Adrenal gland (tissue), 12 donors: ENCODE data around the gene ASTN2. TPM values are rescaled to one million over a fixed set of nuclear protein-coding genes. Genes with fewer than 3 reads are reported as not detected.

Experiments used
- DNase-seq, 7 donors: peaks; one replicate each; pipeline ENCODE4 v3.0.0-alpha.2; 2019 to 2020
- H3K27ac ChIP-seq, 5 donors: fragments of 200-600 bp; sonication (generic) in 4 of 5; 1 replicate in 3 of 5; 2 replicates in 2 of 5; pipeline versions ENCODE4 v1.5.1 to v1.8.0; 2016 to 2020; ENCODE audit warnings: mild to moderate bottlenecking in 1 of 5
- H3K27me3 ChIP-seq: fragments of 200-600 bp; 2 replicates; pipeline ENCODE4 v1.8.0; 2021
- H3K36me3 ChIP-seq, 2 donors: fragments of 200-600 bp; replicated peaks in 1 of 2; 1 replicate in 1 of 2; 2 replicates in 1 of 2; pipeline versions ENCODE4 v1.5.1 to v1.8.0; 2018 to 2022
- H3K4me1 ChIP-seq, 2 donors: fragments of 200-600 bp; replicated peaks in 1 of 2; 1 replicate in 1 of 2; 2 replicates in 1 of 2; pipeline versions ENCODE4 v1.5.1 to v1.8.0; 2018 to 2021
- H3K4me3 ChIP-seq, 4 donors: fragments of 200-600 bp; sonication (generic) in 3 of 4; one replicate each; pipeline ENCODE4 v1.5.1; 2016 to 2018
- H3K9me3 ChIP-seq, 3 donors: fragments of 200-600 bp; sonication (generic) in 1 of 3; replicated peaks in 1 of 3; 1 replicate in 2 of 3; 2 replicates in 1 of 3; pipeline versions ENCODE4 v1.5.1 to v1.8.0; 2016 to 2021
- CTCF ChIP-seq, 6 experiments: fragments of 450-650 bp in 4 of 6; fragments of 200-600 bp in 2 of 6; sonication (generic) in 1 of 6; IDR thresholded peaks; 1 replicate in 5 of 6; 2 replicates in 1 of 6; pipeline versions ENCODE4 v1.5.1 to v1.8.0; 2016 to 2021; ENCODE audit warnings: antibody characterized with exemption in 6 of 6, mild to moderate bottlenecking in 2 of 6, moderate library complexity in 1 of 6
- POLR2A ChIP-seq, 2 donors: fragments of 450-650 bp; IDR thresholded peaks; one replicate each; pipeline ENCODE4 v1.6.1; 2017; ENCODE audit warnings: antibody characterized with exemption in 2 of 2, mild to moderate bottlenecking in 2 of 2, moderate library complexity in 1 of 2
- WGBS, 4 donors: extraction: QIAGEN DNeasy Blood & Tissue Kit in 2 of 4; methylation state at CpG; one replicate each; pipeline versions ENCODE4 v1.1.5 to v1.1.7; 2013 to 2017; 5-methylcytosine and 5-hydroxymethylcytosine counted together
- intact Hi-C, 2 donors: fragments of 100-400 bp; cut with DNase I; formaldehyde crosslinking; loops; one replicate each; pipeline versions ENCODE4 v1.14.1 to v1.15.0; 2022 to 2023
- polyA plus RNA-seq, 3 donors: library from polyadenylated mRNA; stranded (reverse); fragments of 200-250 nt in 2 of 3; fragments of 350-450 nt in 1 of 3; fragmentation: Illumina TruSeq in 1 of 3; extraction: RNeasy Lipid Tissue Mini Kit (QIAGEN cat#74804) in 1 of 3; gene quantifications; one replicate each; pipeline ENCODE4 v1.2.3, GENCODE V29; 2013 to 2014
- total RNA-seq, 9 donors: library from RNA; depleted of rRNA in 4 of 9; stranded (reverse); fragments of >200 nt in 4 of 9; fragments of 120-200 nt in 1 of 9; fragmentation: NEBNext Ultra II Directional in 1 of 9; extraction: Animal tissue kit (Norgen Biotek cat#: 25700) in 1 of 9; gene quantifications; one replicate each; pipeline versions ENCODE4 v1.1.0 to v1.2.4, GENCODE V29; 2013 to 2023
- donor health status: healthy with polysubstance abuse.
- donor health status: Bipolar disorder and iron deficiency.
- donor health status: DM: yes; HTN: yes; CAD: no.
- donor health status: DM: no; HTN: no; CAD: no.
- donor health status: DM: no; HTN: no; CAD: no.
- donor health status: DM: yes; HTN: yes; CAD: no.

Gene ASTN2
- total and polyA plus RNA-seq, 12 donors: 2.5 to 15.6 (median 6.8) TPM

GRCh38 chr9:117247266-117247665 lies 167.6 kb downstream of the ASTN2 start:
- H3K4me3 ChIP-seq: no peak overlapping the region
- TF ChIP-seq CTCF (IDR thresholded peaks at IDR 0.05) (peak in 4 of 6 experiments; percentile 5 to 31 (median 22)), POLR2A (IDR thresholded peaks at IDR 0.05) (no peak)
- WGBS, 4 donors: 33 to 48% (median 44%) methylated on average over 1 of the region's 1 CpG
- H3K27ac ChIP-seq: no peak overlapping the region
- H3K36me3 ChIP-seq: no peaks in the 10 kb centered on the region
- intact Hi-C loops: no loop called here
- H3K9me3 ChIP-seq: no peaks in the 10 kb centered on the region
- H3K4me1 ChIP-seq: no peaks in the 10 kb centered on the region
- DNase-seq: no peak
- H3K27me3 ChIP-seq: no peaks in the 10 kb centered on the region

GRCh38 chr9:117245175-117245829 lies 169.6 kb downstream of the ASTN2 start:
- H3K27ac ChIP-seq: no peak overlapping the region
- 59 to 76% (median 62%) methylated on average over 6 to 8 of the region's 8 CpGs for WGBS, 4 donors

GRCh38 chr9:117242082-117242481 lies 172.8 kb downstream of the ASTN2 start:
- no peaks in the 10 kb centered on the region for H3K27me3 ChIP-seq
- TF ChIP-seq POLR2A (IDR thresholded peaks at IDR 0.05) (no peak), CTCF (IDR thresholded peaks at IDR 0.05) (no peak)
- H3K36me3 ChIP-seq: no peaks in the 10 kb centered on the region
- no peak for DNase-seq
- no peak overlapping the region for H3K27ac ChIP-seq
- H3K4me3 ChIP-seq: no peak overlapping the region
- WGBS, 4 donors: 55 to 70% (median 64%) methylated on average over 3 of the region's 3 CpGs
- intact Hi-C loops: no loop called here
- H3K9me3 ChIP-seq: no peaks in the 10 kb centered on the region
- no peaks in the 10 kb centered on the region for H3K4me1 ChIP-seq

More at GRCh38 chr9:117245175-117245829, 169.6 kb downstream of the ASTN2 start:
- H3K9me3 ChIP-seq: no peaks in the 10 kb centered on the region
- no peak overlapping the region for H3K4me3 ChIP-seq
- intact Hi-C loops: no loop called here
- no peaks in the 10 kb centered on the region for H3K4me1 ChIP-seq
- no peaks in the 10 kb centered on the region for H3K36me3 ChIP-seq
- no peaks in the 10 kb centered on the region for H3K27me3 ChIP-seq
- TF ChIP-seq POLR2A (IDR thresholded peaks at IDR 0.05) (no peak), CTCF (IDR thresholded peaks at IDR 0.05) (no peak)
- no peak for DNase-seq

DNA sequence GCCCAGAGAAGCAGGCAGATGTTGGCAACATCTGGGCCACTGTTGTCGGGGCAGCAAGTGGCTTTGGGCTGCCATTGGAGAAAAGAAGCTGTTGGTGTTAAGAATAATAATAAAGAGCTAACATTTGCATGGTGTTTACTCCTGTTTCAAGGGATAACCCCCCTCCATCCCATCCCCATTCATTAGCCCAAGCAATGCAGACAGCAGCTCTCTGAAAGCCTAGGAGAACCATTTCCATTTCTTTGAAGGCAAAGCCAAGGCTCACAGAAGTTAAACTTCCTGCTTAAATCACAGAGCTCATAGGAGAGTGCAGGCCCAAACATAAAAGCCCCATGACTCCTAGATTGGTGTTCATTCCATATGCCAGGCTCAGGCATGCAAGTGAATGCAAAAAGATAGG lies 175.4 kb downstream of the ASTN2 start:
- Histone ChIP-seq H3K4me3 (no peak overlapping the region), H3K27ac (no peak overlapping the region), H3K4me1 (no peaks in the 10 kb centered on the region), H3K27me3 (no peaks in the 10 kb centered on the region), H3K36me3 (no peaks in the 10 kb centered on the region), H3K9me3 (no peaks in the 10 kb centered on the region)
- DNase-seq: no peak
- no peak for TF ChIP-seq CTCF (IDR thresholded peaks at IDR 0.05)
- TF ChIP-seq POLR2A (IDR thresholded peaks at IDR 0.05): no peak
- intact Hi-C loops: no loop called here
- 39 to 59% (median 47%) methylated on average over 1 of the region's 1 CpG for WGBS, 4 donors
